WTC11 (cell line): ENCODE results near the gene IL17RA. TPM values are rescaled to one million over a fixed set of nuclear protein-coding genes. Genes with fewer than 3 reads are reported as not detected.

Source experiments
- ATAC-seq: fragments of 200-7000 bp; cut with Tn5 transposase; 2 replicates; pipeline ENCODE4 v1.10.0; 2021; ENCODE audit warnings: mild to moderate bottlenecking, moderate library complexity
- CTCF ChIA-PET: fragments of 300-600 bp; sonication (Branson Sonifier 250); formaldehyde crosslinking; loops from one replicate; lab custom pipeline; 2021; ENCODE audit warnings: antibody characterized with exemption; lab: Charles Lee
- POLR2A ChIA-PET: fragments of 350-600 bp; sonication (Branson Sonifier 250); formaldehyde crosslinking; loops from one replicate; lab custom pipeline; 2021; ENCODE audit warnings: antibody characterized with exemption; lab: Charles Lee
- DNase-seq: peaks from one replicate; pipeline ENCODE4 v3.0.0; 2021; ENCODE audit warnings: low spot score
- H3K27ac Mint-ChIP-seq: 2 replicates; pipeline ENCODE4 v1.8.0; 2021; ENCODE audit warnings: mixed read lengths
- H3K27me3 Mint-ChIP-seq: 2 replicates; pipeline ENCODE4 v1.8.0; 2021; ENCODE audit warnings: low read depth, mild to moderate bottlenecking, moderate library complexity, mixed read lengths
- H3K36me3 Mint-ChIP-seq: 2 replicates; pipeline ENCODE4 v1.8.0; 2021; ENCODE audit warnings: mixed read lengths
- H3K4me1 Mint-ChIP-seq: 2 replicates; pipeline ENCODE4 v1.8.0; 2022; ENCODE audit warnings: mixed read lengths
- H3K4me3 Mint-ChIP-seq: 2 replicates; pipeline ENCODE4 v1.8.0; 2021; ENCODE audit warnings: mild to moderate bottlenecking, moderate library complexity, mixed read lengths
- H3K9me3 Mint-ChIP-seq: 2 replicates; pipeline ENCODE4 v1.8.0; 2021; ENCODE audit warnings: mixed read lengths
- ESRRA ChIP-seq: sonication (generic); formaldehyde crosslinking; IDR thresholded peaks from 2 replicates; pipeline ENCODE4 v1.8.1; 2022; ENCODE audit warnings: mild to moderate bottlenecking, missing genetic modification reagents, borderline replicate concordance
- GABPB1 ChIP-seq: sonication (generic); formaldehyde crosslinking; IDR thresholded peaks from 2 replicates; pipeline ENCODE4 v1.8.1; 2023; ENCODE audit warnings: mild to moderate bottlenecking, missing genetic modification reagents
- GRHL2 ChIP-seq: fragments of 250-450 bp; sonication (Bioruptor Pico); IDR thresholded peaks from 2 replicates; pipeline ENCODE4 v1.8.0; 2022; ENCODE audit warnings: mild to moderate bottlenecking, moderate library complexity; ENCODE audit not compliant: insufficient replicate concordance, severe bottlenecking
- GTF2I ChIP-seq: fragments of 250-450 bp; sonication (Bioruptor Pico); conservative IDR thresholded peaks from 2 replicates; pipeline ENCODE4 v1.4.0; 2021; ENCODE audit warnings: mild to moderate bottlenecking
- HMGA2 ChIP-seq: fragments of 250-450 bp; sonication (Bioruptor Pico); IDR thresholded peaks from 2 replicates; pipeline ENCODE4 v1.4.0; 2021; ENCODE audit warnings: mild to moderate bottlenecking, moderate library complexity
- IRF2 ChIP-seq: sonication (generic); formaldehyde crosslinking; IDR thresholded peaks from 2 replicates; pipeline ENCODE4 v1.8.0; 2022; ENCODE audit warnings: low read depth, missing genetic modification reagents, borderline replicate concordance
- JUN ChIP-seq: sonication (generic); formaldehyde crosslinking; IDR thresholded peaks from 2 replicates; pipeline ENCODE4 v1.8.0; 2023; ENCODE audit warnings: mild to moderate bottlenecking, missing genetic modification reagents
- NR1H2 ChIP-seq: sonication (generic); formaldehyde crosslinking; IDR thresholded peaks from 2 replicates; pipeline ENCODE4 v1.9.0; 2021; ENCODE audit warnings: mild to moderate bottlenecking, moderate library complexity, missing genetic modification reagents
- NR2C2 ChIP-seq: sonication (generic); formaldehyde crosslinking; IDR thresholded peaks from 2 replicates; pipeline ENCODE4 v1.8.0; 2022; ENCODE audit warnings: mild to moderate bottlenecking, missing genetic modification reagents
- OVOL2 ChIP-seq: fragments of 250-450 bp; sonication (Bioruptor Pico); IDR thresholded peaks from 2 replicates; pipeline ENCODE4 v1.9.0; 2021; ENCODE audit warnings: mild to moderate bottlenecking, borderline replicate concordance
- TCF7 ChIP-seq: sonication (generic); formaldehyde crosslinking; IDR thresholded peaks from 2 replicates; pipeline ENCODE4 v1.8.0; 2022; ENCODE audit warnings: mild to moderate bottlenecking, low read depth, missing genetic modification reagents, moderate library complexity
- TP53 ChIP-seq: sonication (generic); formaldehyde crosslinking; IDR thresholded peaks from 2 replicates; pipeline ENCODE4 v1.8.1; 2023; ENCODE audit warnings: mild to moderate bottlenecking, missing genetic modification reagents
- ZNF138 ChIP-seq: sonication (generic); formaldehyde crosslinking; conservative IDR thresholded peaks from 2 replicates; pipeline ENCODE4 v1.8.1; 2022; ENCODE audit warnings: mild to moderate bottlenecking, moderate library complexity, missing genetic modification reagents
- ZNF317 ChIP-seq: sonication (generic); formaldehyde crosslinking; IDR thresholded peaks from 2 replicates; pipeline ENCODE4 v1.8.1; 2023; ENCODE audit warnings: low read depth, mild to moderate bottlenecking, moderate library complexity, missing genetic modification reagents, borderline replicate concordance
- total RNA-seq: library from RNA; stranded (reverse); gene quantifications from 3 replicates; pipeline ENCODE4 v1.2.3, GENCODE V29; 2021
- TF ChIP-seq, protein P1 (sequence below): sonication (generic); formaldehyde crosslinking; IDR thresholded peaks from 2 replicates; pipeline ENCODE4 v1.8.0; 2022; ENCODE audit warnings: mild to moderate bottlenecking, missing genetic modification reagents
- TF ChIP-seq, protein P2 (sequence below): fragments of 250-450 bp; sonication (Bioruptor Pico); IDR thresholded peaks from 2 replicates; pipeline ENCODE4 v1.9.0; 2021; ENCODE audit warnings: mild to moderate bottlenecking
- TF ChIP-seq, protein P3 (sequence below): fragments of 250-450 bp; sonication (Bioruptor Pico); conservative IDR thresholded peaks from 2 replicates; pipeline ENCODE4 v1.9.0; 2021; ENCODE audit warnings: mild to moderate bottlenecking
- TF ChIP-seq, protein P4 (sequence below): sonication (generic); formaldehyde crosslinking; IDR thresholded peaks from 2 replicates; pipeline ENCODE4 v1.8.0; 2022; ENCODE audit warnings: missing genetic modification reagents
- TF ChIP-seq, protein P5 (sequence below): sonication (generic); formaldehyde crosslinking; IDR thresholded peaks from 2 replicates; pipeline ENCODE4 v1.8.1; 2022; ENCODE audit warnings: low read depth, missing genetic modification reagents, borderline replicate concordance
- TF ChIP-seq, protein P6 (sequence below): sonication (generic); formaldehyde crosslinking; IDR thresholded peaks from 2 replicates; pipeline ENCODE4 v1.8.0; 2022; ENCODE audit warnings: mild to moderate bottlenecking, missing genetic modification reagents
- TF ChIP-seq, protein P7 (sequence below): sonication (generic); formaldehyde crosslinking; IDR thresholded peaks from 2 replicates; pipeline ENCODE4 v1.8.1; 2022; ENCODE audit warnings: mild to moderate bottlenecking, moderate library complexity, missing genetic modification reagents

IL17RA gene
- total RNA-seq, 1 experiment from 2014 or later = 7.9 TPM

DNA sequence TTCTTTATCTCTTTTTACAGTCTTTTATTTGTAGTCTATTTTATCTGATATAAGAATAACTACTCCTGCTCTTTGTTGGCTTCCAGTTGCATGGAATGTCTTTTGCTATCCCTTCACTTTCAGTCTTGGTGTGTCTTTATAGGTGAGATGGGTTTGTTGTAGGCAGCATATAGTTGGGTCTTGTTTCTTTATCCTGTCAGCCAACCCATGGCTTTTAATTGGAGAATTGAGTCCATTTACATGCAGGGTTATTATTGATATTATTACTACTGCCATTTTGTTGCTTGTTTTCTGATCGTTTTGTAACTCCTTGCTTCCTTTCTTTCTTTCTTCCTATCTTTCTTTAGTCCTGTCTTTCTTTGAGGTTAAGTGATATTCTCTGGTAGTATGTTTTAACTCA, 11.9 kb upstream of the IL17RA start:
- POLR2A ChIA-PET = no interaction called here
- no peak overlapping the region for H3K27ac Mint-ChIP-seq
- H3K4me3 Mint-ChIP-seq = no peak overlapping the region
- DNase-seq (no peak), ATAC-seq (no peak)
- TF ChIP-seq JUN (no peak), ZNF138 (CRISPR knock-in tag) (no peak), ZNF317 (CRISPR knock-in tag) (no peak), TP53 (CRISPR knock-in tag) (no peak), NR1H2 (no peak), GRHL2 (CRISPR knock-in tag) (no peak), TCF7 (CRISPR knock-in tag) (no peak)
- TF ChIP-seq, protein P1, sequence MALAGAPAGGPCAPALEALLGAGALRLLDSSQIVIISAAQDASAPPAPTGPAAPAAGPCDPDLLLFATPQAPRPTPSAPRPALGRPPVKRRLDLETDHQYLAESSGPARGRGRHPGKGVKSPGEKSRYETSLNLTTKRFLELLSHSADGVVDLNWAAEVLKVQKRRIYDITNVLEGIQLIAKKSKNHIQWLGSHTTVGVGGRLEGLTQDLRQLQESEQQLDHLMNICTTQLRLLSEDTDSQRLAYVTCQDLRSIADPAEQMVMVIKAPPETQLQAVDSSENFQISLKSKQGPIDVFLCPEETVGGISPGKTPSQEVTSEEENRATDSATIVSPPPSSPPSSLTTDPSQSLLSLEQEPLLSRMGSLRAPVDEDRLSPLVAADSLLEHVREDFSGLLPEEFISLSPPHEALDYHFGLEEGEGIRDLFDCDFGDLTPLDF = no peak
- TF ChIP-seq, protein P2, sequence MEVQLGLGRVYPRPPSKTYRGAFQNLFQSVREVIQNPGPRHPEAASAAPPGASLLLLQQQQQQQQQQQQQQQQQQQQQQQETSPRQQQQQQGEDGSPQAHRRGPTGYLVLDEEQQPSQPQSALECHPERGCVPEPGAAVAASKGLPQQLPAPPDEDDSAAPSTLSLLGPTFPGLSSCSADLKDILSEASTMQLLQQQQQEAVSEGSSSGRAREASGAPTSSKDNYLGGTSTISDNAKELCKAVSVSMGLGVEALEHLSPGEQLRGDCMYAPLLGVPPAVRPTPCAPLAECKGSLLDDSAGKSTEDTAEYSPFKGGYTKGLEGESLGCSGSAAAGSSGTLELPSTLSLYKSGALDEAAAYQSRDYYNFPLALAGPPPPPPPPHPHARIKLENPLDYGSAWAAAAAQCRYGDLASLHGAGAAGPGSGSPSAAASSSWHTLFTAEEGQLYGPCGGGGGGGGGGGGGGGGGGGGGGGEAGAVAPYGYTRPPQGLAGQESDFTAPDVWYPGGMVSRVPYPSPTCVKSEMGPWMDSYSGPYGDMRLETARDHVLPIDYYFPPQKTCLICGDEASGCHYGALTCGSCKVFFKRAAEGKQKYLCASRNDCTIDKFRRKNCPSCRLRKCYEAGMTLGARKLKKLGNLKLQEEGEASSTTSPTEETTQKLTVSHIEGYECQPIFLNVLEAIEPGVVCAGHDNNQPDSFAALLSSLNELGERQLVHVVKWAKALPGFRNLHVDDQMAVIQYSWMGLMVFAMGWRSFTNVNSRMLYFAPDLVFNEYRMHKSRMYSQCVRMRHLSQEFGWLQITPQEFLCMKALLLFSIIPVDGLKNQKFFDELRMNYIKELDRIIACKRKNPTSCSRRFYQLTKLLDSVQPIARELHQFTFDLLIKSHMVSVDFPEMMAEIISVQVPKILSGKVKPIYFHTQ = no peak
- TF ChIP-seq, protein P3, sequence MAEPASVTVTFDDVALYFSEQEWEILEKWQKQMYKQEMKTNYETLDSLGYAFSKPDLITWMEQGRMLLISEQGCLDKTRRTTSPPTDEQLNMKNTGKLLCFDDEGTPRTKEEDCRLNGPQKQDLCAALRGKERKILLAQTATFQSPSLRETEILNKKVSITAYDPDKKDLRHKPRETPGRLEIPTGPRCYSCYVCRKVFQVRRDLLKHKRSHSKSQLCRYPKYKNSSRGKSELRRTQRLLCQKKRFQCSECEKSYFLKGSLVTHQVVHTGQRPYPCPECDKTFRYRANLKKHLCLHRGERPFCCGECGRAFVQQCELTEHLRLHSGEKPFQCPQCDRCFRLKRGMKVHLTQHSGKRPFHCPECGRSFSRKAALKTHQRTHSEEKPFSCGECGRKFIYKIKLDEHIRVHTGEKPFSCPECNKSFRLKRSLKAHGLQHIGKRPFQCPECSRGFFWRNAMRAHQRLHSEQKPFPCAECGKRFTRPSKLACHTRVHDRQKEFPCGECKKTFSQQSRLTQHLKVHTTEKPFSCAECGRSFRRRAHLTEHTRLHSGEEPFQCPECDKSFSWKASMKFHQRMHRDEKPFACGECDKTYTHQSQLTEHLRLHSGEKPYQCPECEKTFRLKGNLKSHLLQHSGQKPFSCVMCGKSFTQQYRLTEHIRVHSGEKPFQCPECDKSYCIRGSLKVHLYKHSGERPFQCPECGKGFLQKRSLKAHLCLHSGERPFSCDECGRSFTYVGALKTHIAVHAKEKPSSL (CRISPR knock-in tag) = no peak
- TF ChIP-seq, protein P4, sequence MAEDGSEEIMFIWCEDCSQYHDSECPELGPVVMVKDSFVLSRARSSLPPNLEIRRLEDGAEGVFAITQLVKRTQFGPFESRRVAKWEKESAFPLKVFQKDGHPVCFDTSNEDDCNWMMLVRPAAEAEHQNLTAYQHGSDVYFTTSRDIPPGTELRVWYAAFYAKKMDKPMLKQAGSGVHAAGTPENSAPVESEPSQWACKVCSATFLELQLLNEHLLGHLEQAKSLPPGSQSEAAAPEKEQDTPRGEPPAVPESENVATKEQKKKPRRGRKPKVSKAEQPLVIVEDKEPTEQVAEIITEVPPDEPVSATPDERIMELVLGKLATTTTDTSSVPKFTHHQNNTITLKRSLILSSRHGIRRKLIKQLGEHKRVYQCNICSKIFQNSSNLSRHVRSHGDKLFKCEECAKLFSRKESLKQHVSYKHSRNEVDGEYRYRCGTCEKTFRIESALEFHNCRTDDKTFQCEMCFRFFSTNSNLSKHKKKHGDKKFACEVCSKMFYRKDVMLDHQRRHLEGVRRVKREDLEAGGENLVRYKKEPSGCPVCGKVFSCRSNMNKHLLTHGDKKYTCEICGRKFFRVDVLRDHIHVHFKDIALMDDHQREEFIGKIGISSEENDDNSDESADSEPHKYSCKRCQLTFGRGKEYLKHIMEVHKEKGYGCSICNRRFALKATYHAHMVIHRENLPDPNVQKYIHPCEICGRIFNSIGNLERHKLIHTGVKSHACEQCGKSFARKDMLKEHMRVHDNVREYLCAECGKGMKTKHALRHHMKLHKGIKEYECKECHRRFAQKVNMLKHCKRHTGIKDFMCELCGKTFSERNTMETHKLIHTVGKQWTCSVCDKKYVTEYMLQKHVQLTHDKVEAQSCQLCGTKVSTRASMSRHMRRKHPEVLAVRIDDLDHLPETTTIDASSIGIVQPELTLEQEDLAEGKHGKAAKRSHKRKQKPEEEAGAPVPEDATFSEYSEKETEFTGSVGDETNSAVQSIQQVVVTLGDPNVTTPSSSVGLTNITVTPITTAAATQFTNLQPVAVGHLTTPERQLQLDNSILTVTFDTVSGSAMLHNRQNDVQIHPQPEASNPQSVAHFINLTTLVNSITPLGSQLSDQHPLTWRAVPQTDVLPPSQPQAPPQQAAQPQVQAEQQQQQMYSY (CRISPR knock-in tag) = no peak
- TF ChIP-seq, protein P5, sequence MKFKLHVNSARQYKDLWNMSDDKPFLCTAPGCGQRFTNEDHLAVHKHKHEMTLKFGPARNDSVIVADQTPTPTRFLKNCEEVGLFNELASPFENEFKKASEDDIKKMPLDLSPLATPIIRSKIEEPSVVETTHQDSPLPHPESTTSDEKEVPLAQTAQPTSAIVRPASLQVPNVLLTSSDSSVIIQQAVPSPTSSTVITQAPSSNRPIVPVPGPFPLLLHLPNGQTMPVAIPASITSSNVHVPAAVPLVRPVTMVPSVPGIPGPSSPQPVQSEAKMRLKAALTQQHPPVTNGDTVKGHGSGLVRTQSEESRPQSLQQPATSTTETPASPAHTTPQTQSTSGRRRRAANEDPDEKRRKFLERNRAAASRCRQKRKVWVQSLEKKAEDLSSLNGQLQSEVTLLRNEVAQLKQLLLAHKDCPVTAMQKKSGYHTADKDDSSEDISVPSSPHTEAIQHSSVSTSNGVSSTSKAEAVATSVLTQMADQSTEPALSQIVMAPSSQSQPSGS (CRISPR knock-in tag) = no peak
- TF ChIP-seq, protein P6, sequence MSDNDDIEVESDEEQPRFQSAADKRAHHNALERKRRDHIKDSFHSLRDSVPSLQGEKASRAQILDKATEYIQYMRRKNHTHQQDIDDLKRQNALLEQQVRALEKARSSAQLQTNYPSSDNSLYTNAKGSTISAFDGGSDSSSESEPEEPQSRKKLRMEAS (CRISPR knock-in tag) = no peak
- peaks cover 7% of the 10 kb centered on the region; the same call in 1 of the 2 replicates for H3K9me3 Mint-ChIP-seq
- H3K27me3 Mint-ChIP-seq = no peaks in the 10 kb centered on the region
- CTCF ChIA-PET = no interaction called here
- no peaks in the 10 kb centered on the region; the same call in 1 of the 2 replicates for H3K4me1 Mint-ChIP-seq
- no peaks in the 10 kb centered on the region for H3K36me3 Mint-ChIP-seq

DNA sequence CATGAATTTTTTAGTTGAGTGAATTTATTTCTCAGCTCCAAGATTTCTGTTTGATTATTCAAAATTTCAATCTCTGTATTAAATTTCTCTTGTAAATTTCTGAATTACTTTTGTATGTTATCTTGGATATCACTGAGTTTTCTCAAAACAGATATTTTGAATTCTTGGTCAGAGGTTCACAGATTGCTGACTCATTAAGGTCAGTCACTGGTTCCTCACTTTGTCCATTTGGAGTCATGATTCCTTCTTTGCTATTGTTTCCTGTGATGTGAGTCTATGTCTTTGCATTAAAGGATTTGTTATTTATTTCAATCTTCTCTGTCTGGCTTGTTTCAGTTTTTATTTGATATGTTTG, 10.2 kb upstream of the IL17RA start:
- POLR2A ChIA-PET = no interaction called here
- no peak for TF ChIP-seq GABPB1
- TF ChIP-seq NR2C2 (CRISPR knock-in tag) = no peak
- TF ChIP-seq, protein P7, sequence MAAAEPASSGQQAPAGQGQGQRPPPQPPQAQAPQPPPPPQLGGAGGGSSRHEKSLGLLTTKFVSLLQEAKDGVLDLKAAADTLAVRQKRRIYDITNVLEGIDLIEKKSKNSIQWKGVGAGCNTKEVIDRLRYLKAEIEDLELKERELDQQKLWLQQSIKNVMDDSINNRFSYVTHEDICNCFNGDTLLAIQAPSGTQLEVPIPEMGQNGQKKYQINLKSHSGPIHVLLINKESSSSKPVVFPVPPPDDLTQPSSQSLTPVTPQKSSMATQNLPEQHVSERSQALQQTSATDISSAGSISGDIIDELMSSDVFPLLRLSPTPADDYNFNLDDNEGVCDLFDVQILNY (CRISPR knock-in tag) = no peak
- TF ChIP-seq GTF2I (CRISPR knock-in tag) = no peak
- no peak for TF ChIP-seq HMGA2 (CRISPR knock-in tag)
- TF ChIP-seq ESRRA (CRISPR knock-in tag) = no peak
- no peak for TF ChIP-seq IRF2
- TF ChIP-seq OVOL2 (CRISPR knock-in tag) = no peak

More for the DNA sequence above, 10.2 kb upstream of the IL17RA start:
- H3K36me3 Mint-ChIP-seq = no peaks in the 10 kb centered on the region
- no peak overlapping the region for H3K27ac Mint-ChIP-seq
- DNase-seq = no peak
- H3K9me3 Mint-ChIP-seq = peaks cover 7% of the 10 kb centered on the region; the same call in 1 of the 2 replicates
- CTCF ChIA-PET = interaction anchor here (0.6 to 2.6 kb wide), 31 partner anchors 9 to 1082 kb away, joined by 3 to 27 read pairs (median 4); partner anchors contain the start of gene PEX26
- ATAC-seq = no peak
- H3K27me3 Mint-ChIP-seq = no peaks in the 10 kb centered on the region
- H3K4me3 Mint-ChIP-seq = no peak overlapping the region
- H3K4me1 Mint-ChIP-seq = no peaks in the 10 kb centered on the region; the same call in 1 of the 2 replicates
